AG09309 (cell line): ENCODE results near the gene MZT2B.
"Not testable (repeated sequence)": the region's sequence is repeated elsewhere in the genome, so short reads cannot be mapped to it uniquely, and the experiment has no call there.

ENCODE experiments used
- DNase-seq: peaks from one replicate; pipeline ENCODE4 v3.0.0-alpha.2; 2010; ENCODE audit warnings: low read depth
- H3K4me3 ChIP-seq: 2 replicates; pipeline ENCODE4 v1.5.1; 2011; ENCODE audit warnings: mild to moderate bottlenecking, low read depth, low read length, moderate library complexity; ENCODE audit not compliant: control insufficient read depth
- CTCF ChIP-seq: IDR thresholded peaks from 2 replicates; pipeline ENCODE4 v1.5.1; 2011; ENCODE audit warnings: mild to moderate bottlenecking, low read depth, low read length, inconsistent platforms; ENCODE audit not compliant: insufficient read depth, control insufficient read depth; ENCODE audit errors: missing control alignments

Gene MZT2B

GRCh38 chr2:130148515-130148914, 33.5 kb upstream of the MZT2B start:
- not testable (repeated sequence) for H3K4me3 ChIP-seq, DNase-seq

GRCh38 chr2:130150181-130151144, 31.6 kb upstream of the MZT2B start:
- H3K4me3 ChIP-seq: no peak overlapping the region
- DNase-seq: no peak
- no peak for TF ChIP-seq CTCF

GRCh38 chr2:130151145-130151512, 30.9 kb upstream of the MZT2B start:
- DNase-seq, H3K4me3 ChIP-seq: not testable (repeated sequence)

- not testable (repeated sequence) for H3K4me3 ChIP-seq, DNase-seq
These were observed 29.8 kb upstream of the MZT2B start for GRCh38 chr2:130152136-130152815.

GRCh38 chr2:130152816-130153595, 29.1 kb upstream of the MZT2B start:
- H3K4me3 ChIP-seq: no peak overlapping the region
- no peak for TF ChIP-seq CTCF
- DNase-seq: no peak

GRCh38 chr2:130153721-130154422, 28.2 kb upstream of the MZT2B start:
- DNase-seq, H3K4me3 ChIP-seq: not testable (repeated sequence)

- DNase-seq, H3K4me3 ChIP-seq: not testable (repeated sequence)
These were observed 27.7 kb upstream of the MZT2B start for GRCh38 chr2:130154423-130154770.

GRCh38 chr2:130154773-130155765, 27.0 kb upstream of the MZT2B start:
- TF ChIP-seq CTCF: no peak
- no peak overlapping the region for H3K4me3 ChIP-seq
- no peak for DNase-seq
